MM.1S (cell line): Measurements from ENCODE around the gene TMEM59L.
"Not testable (repeated sequence)": the region's sequence is repeated elsewhere in the genome, so short reads cannot be mapped to it uniquely, and the experiment has no call there.

Experiments
- DNase-seq: peaks from one replicate; pipeline ENCODE4 v3.0.0-alpha.2; 2015
- H2AFZ ChIP-seq: fragments of 300-600 bp; sonication (generic); 2 replicates; pipeline ENCODE4 v1.6.0; 2016; ENCODE audit warnings: antibody characterized with exemption, low read length
- H3F3A ChIP-seq: fragments of 300-600 bp; sonication (generic); 2 replicates; pipeline ENCODE4 v1.6.1; 2016; ENCODE audit warnings: mild to moderate bottlenecking, antibody characterized with exemption, low read length, moderate library complexity, mixed read lengths; ENCODE audit not compliant: insufficient read depth
- H3K27ac ChIP-seq: fragments of 300-600 bp; sonication (generic); 2 replicates; pipeline ENCODE4 v1.5.1; 2016; ENCODE audit warnings: mild to moderate bottlenecking, low read length
- H3K27me3 ChIP-seq: fragments of 300-600 bp; sonication (generic); replicated peaks from 2 replicates; pipeline ENCODE4 v1.6.0; 2016; ENCODE audit warnings: low read length; ENCODE audit not compliant: insufficient read depth
- H3K36me3 ChIP-seq: fragments of 300-600 bp; sonication (generic); replicated peaks from 2 replicates; pipeline ENCODE4 v1.6.1; 2016; ENCODE audit warnings: mild to moderate bottlenecking, low read length, mixed read lengths; ENCODE audit not compliant: insufficient read depth
- H3K4me1 ChIP-seq: fragments of 300-600 bp; sonication (generic); 2 replicates; pipeline ENCODE4 v1.6.1; 2016; ENCODE audit warnings: low read length, mixed read lengths
- H3K4me2 ChIP-seq: fragments of 300-600 bp; sonication (generic); 2 replicates; pipeline ENCODE4 v1.6.0; 2016; ENCODE audit warnings: low read depth, low read length
- H3K4me3 ChIP-seq: fragments of 300-600 bp; sonication (generic); 2 replicates; pipeline ENCODE4 v1.5.1; 2016; ENCODE audit warnings: low read length, mixed read lengths
- H3K79me2 ChIP-seq: fragments of 300-600 bp; sonication (generic); 2 replicates; pipeline ENCODE4 v1.6.1; 2016; ENCODE audit warnings: mixed run types, low read length, mixed read lengths
- H3K9ac ChIP-seq: fragments of 300-600 bp; sonication (generic); 2 replicates; pipeline ENCODE4 v1.6.1; 2016; ENCODE audit warnings: low read length, mixed read lengths
- H3K9me2 ChIP-seq: fragments of 300-600 bp; sonication (generic); replicated peaks from 2 replicates; pipeline ENCODE4 v1.6.1; 2016; ENCODE audit warnings: mild to moderate bottlenecking, low read length, mixed read lengths; ENCODE audit not compliant: insufficient read depth
- H3K9me3 ChIP-seq: fragments of 300-600 bp; sonication (generic); replicated peaks from 2 replicates; pipeline ENCODE4 v1.6.1; 2016; ENCODE audit warnings: mild to moderate bottlenecking, low read length, mixed read lengths; ENCODE audit not compliant: insufficient read depth
- H4K20me1 ChIP-seq: fragments of 300-600 bp; sonication (generic); 2 replicates; pipeline ENCODE4 v1.6.1; 2016; ENCODE audit warnings: mild to moderate bottlenecking, low read length, moderate library complexity, mixed read lengths; ENCODE audit not compliant: insufficient read depth
- EZH2 ChIP-seq: fragments of 300-600 bp; sonication (generic); optimal IDR thresholded peaks from 2 replicates; pipeline ENCODE3; 2017; ENCODE audit warnings: low read depth, mild to moderate bottlenecking, antibody characterized with exemption, low read length, mixed read lengths
- EZH2phosphoT487 ChIP-seq: fragments of 300-600 bp; sonication (generic); IDR thresholded peaks from 2 replicates; pipeline ENCODE4 v1.6.1; 2018; ENCODE audit warnings: antibody characterized with exemption, low read length
- TF ChIP-seq, protein P1 (sequence below): fragments of 300-600 bp; sonication (generic); IDR thresholded peaks from 2 replicates; pipeline ENCODE4 v1.5.1; 2016; ENCODE audit warnings: antibody characterized with exemption, low read length, mixed read lengths

Gene TMEM59L

DNA sequence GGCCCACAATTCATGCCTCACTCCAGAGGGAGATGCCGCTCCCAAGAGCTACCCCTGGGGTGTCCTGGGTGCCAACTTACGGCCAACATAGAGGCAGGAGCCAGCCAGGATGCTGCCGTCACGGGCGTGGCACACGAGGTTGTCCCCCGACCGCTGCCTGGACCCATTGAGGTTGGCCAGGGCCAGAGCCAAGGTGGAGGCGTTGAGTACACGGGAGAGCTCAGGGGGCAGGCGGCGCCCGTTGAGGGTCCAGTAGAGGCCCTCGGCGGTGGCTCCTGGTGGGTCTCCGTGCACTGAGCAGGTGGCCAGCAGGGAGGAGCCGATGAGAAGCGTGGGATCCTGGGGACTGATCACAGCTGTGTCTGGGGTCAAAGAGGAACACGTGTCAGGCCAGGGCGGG lies 13.2 kb upstream of the TMEM59L start:
- Histone ChIP-seq H3K4me3 (no peak overlapping the region), H3K79me2 (no peaks in the 10 kb centered on the region), H2AFZ (no peak overlapping the region), H4K20me1 (no peaks in the 10 kb centered on the region), H3K9me2 (no peaks in the 10 kb centered on the region), H3K27ac (no peak overlapping the region), H3K4me1 (no peaks in the 10 kb centered on the region; the same call in 1 of the 2 replicates), H3K9me3 (no peaks in the 10 kb centered on the region), H3K4me2 (no peak overlapping the region), H3K27me3 (peaks cover 69% of the 10 kb centered on the region), H3K36me3 (no peaks in the 10 kb centered on the region), H3K9ac (no peak overlapping the region), H3F3A (0 out of 2 replicates have a peak, but pooled peaks cover 1% of the 10 kb centered on the region)
- TF ChIP-seq EZH2 (no peak), EZH2phosphoT487 (no peak)
- TF ChIP-seq, protein P1, sequence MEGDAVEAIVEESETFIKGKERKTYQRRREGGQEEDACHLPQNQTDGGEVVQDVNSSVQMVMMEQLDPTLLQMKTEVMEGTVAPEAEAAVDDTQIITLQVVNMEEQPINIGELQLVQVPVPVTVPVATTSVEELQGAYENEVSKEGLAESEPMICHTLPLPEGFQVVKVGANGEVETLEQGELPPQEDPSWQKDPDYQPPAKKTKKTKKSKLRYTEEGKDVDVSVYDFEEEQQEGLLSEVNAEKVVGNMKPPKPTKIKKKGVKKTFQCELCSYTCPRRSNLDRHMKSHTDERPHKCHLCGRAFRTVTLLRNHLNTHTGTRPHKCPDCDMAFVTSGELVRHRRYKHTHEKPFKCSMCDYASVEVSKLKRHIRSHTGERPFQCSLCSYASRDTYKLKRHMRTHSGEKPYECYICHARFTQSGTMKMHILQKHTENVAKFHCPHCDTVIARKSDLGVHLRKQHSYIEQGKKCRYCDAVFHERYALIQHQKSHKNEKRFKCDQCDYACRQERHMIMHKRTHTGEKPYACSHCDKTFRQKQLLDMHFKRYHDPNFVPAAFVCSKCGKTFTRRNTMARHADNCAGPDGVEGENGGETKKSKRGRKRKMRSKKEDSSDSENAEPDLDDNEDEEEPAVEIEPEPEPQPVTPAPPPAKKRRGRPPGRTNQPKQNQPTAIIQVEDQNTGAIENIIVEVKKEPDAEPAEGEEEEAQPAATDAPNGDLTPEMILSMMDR = no peak
- DNase-seq = no peak

- not testable (repeated sequence) for H3K4me2 ChIP-seq, H3K9me3 ChIP-seq, H3K36me3 ChIP-seq, H4K20me1 ChIP-seq, H3K9ac ChIP-seq, H3K4me1 ChIP-seq, H3F3A ChIP-seq, H2AFZ ChIP-seq, DNase-seq, H3K9me2 ChIP-seq, H3K79me2 ChIP-seq, H3K4me3 ChIP-seq, H3K27ac ChIP-seq
- H3K27me3 ChIP-seq = peaks cover 76% of the 10 kb centered on the region
These were observed 11.8 kb upstream of the TMEM59L start for GRCh38 chr19:18600692-18601397.

GRCh38 chr19:18601875-18602274 lies 10.8 kb upstream of the TMEM59L start:
- TF ChIP-seq, protein P1 = no peak
- no peak for TF ChIP-seq EZH2
- no peak for TF ChIP-seq EZH2phosphoT487
- H3K27ac ChIP-seq = no peak overlapping the region
- no peaks in the 10 kb centered on the region for H3K9me3 ChIP-seq
- H3K4me1 ChIP-seq = no peaks in the 10 kb centered on the region
- H3F3A ChIP-seq = no peaks in the 10 kb centered on the region
- no peak overlapping the region for H3K9ac ChIP-seq
- no peak overlapping the region for H3K4me3 ChIP-seq
- no peaks in the 10 kb centered on the region for H3K36me3 ChIP-seq
- no peak overlapping the region for H3K4me2 ChIP-seq
- H2AFZ ChIP-seq = no peak overlapping the region
- H3K27me3 ChIP-seq = peaks cover 80% of the 10 kb centered on the region
- H3K79me2 ChIP-seq = no peaks in the 10 kb centered on the region
- no peaks in the 10 kb centered on the region for H3K9me2 ChIP-seq
- H4K20me1 ChIP-seq = no peaks in the 10 kb centered on the region
- no peak for DNase-seq

- Histone ChIP-seq H3K79me2 (no peaks in the 10 kb centered on the region), H3K9me2 (no peaks in the 10 kb centered on the region), H3F3A (no peaks in the 10 kb centered on the region), H3K4me2 (no peak overlapping the region), H3K27ac (no peak overlapping the region), H4K20me1 (no peaks in the 10 kb centered on the region), H2AFZ (no peak overlapping the region), H3K4me3 (no peak overlapping the region), H3K9ac (no peak overlapping the region), H3K9me3 (no peaks in the 10 kb centered on the region), H3K4me1 (no peaks in the 10 kb centered on the region), H3K27me3 (peaks cover 85% of the 10 kb centered on the region), H3K36me3 (no peaks in the 10 kb centered on the region)
- no peak for DNase-seq
- no peak for TF ChIP-seq EZH2phosphoT487
- TF ChIP-seq, protein P1 = peak; percentile 18
- no peak for TF ChIP-seq EZH2
These were observed 9.3 kb upstream of the TMEM59L start for GRCh38 chr19:18603255-18603957.
